NB4 (cell line): ENCODE results near the gene TRH.

Source experiments
- MYC ChIP-seq: IDR thresholded peaks from 2 replicates; pipeline ENCODE4 v1.6.1; 2011; ENCODE audit warnings: low read depth, low read length
- POLR2A ChIP-seq: IDR thresholded peaks from 2 replicates; pipeline ENCODE4 v1.6.1; 2011; ENCODE audit warnings: mild to moderate bottlenecking; ENCODE audit not compliant: insufficient read length; ENCODE audit errors: extremely low read depth
- TF ChIP-seq, protein P1 (sequence below): IDR thresholded peaks from one replicate; pipeline ENCODE4 v1.5.1; 2012; ENCODE audit warnings: low read depth, low read length
- TF ChIP-seq, protein P2 (sequence below): IDR thresholded peaks from 2 replicates; pipeline ENCODE4 v1.6.1; 2011; ENCODE audit warnings: low read depth, low read length

DNA sequence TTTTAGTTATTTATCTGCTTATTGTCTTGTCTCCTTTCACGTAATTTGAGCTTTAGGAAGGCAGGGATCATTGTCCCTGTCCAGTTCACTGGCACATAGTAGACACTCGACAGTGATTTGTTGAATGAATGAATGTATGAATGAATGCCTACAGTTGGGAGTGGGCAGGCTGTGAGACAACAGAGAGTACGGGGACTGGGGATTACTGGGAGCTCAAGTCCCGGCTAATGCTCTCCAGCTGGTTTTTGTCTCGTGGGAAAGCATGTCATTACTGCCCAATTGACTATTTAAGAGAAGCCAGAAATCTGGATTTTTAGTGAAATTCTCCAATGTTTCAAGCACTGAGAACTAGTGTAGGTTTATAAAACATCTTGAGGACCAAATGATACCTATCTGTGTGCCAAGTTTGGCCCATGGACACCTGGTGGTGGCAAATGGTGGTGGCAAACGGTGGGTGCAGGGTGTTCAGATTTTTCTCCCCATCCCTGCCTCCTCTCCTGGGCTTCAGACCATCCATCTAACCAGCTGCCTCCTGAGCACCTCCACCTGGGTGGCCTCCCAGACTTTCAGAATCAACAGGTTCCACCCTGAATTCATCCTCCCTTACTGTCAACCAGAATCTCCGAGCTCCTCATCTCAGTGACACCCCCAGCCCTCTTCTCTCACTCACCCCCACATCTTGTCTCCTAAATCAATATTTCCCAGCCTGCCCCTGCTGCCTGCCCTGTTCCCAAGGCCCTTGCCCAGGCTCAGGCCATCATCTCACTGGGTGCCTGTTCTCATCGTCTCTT lies 36.2 kb upstream of the TRH start:
- TF ChIP-seq POLR2A = no peak
- TF ChIP-seq, protein P1, sequence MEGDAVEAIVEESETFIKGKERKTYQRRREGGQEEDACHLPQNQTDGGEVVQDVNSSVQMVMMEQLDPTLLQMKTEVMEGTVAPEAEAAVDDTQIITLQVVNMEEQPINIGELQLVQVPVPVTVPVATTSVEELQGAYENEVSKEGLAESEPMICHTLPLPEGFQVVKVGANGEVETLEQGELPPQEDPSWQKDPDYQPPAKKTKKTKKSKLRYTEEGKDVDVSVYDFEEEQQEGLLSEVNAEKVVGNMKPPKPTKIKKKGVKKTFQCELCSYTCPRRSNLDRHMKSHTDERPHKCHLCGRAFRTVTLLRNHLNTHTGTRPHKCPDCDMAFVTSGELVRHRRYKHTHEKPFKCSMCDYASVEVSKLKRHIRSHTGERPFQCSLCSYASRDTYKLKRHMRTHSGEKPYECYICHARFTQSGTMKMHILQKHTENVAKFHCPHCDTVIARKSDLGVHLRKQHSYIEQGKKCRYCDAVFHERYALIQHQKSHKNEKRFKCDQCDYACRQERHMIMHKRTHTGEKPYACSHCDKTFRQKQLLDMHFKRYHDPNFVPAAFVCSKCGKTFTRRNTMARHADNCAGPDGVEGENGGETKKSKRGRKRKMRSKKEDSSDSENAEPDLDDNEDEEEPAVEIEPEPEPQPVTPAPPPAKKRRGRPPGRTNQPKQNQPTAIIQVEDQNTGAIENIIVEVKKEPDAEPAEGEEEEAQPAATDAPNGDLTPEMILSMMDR = no peak
- TF ChIP-seq, protein P2, sequence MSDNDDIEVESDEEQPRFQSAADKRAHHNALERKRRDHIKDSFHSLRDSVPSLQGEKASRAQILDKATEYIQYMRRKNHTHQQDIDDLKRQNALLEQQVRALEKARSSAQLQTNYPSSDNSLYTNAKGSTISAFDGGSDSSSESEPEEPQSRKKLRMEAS = no peak
- TF ChIP-seq MYC = no peak
